Activated CD8-positive, alpha-beta T cell treated with anti-CD3 and anti-CD28 coated beads for 36 hours (primary cell): ENCODE data around the gene INTS2. TPM values are rescaled to one million over a fixed set of nuclear protein-coding genes. Genes with fewer than 3 reads are reported as not detected.
"Not testable (repeated sequence)": the region's sequence is repeated elsewhere in the genome, so short reads cannot be mapped to it uniquely, and the experiment has no call there.

Experiments used
- ATAC-seq: fragments of 200-7000 bp; cut with Tn5 transposase; one replicate; pipeline ENCODE4 v1.10.0; 2021; ENCODE audit warnings: mild to moderate bottlenecking, moderate library complexity
- CTCF ChIA-PET: fragments of 350-600 bp; sonication (Branson Sonifier 250); formaldehyde crosslinking; loops from one replicate; lab custom pipeline; 2021; ENCODE audit warnings: antibody characterized with exemption; lab: Charles Lee
- POLR2A ChIA-PET: fragments of 350-600 bp; sonication (Branson Sonifier 250); formaldehyde crosslinking; loops from one replicate; lab custom pipeline; 2021; ENCODE audit warnings: antibody characterized with exemption; lab: Charles Lee
- DNase-seq: peaks from one replicate; pipeline ENCODE4 v3.0.0-alpha.2; 2020
- H3K27ac Mint-ChIP-seq: one replicate; pipeline ENCODE4 v1.8.0; 2021; ENCODE audit warnings: mild to moderate bottlenecking, mixed read lengths
- H3K27me3 Mint-ChIP-seq: one replicate; pipeline ENCODE4 v1.8.0; 2021; ENCODE audit warnings: mixed read lengths
- H3K36me3 Mint-ChIP-seq: one replicate; pipeline ENCODE4 v1.8.0; 2021; ENCODE audit warnings: low read depth, mixed read lengths
- H3K4me1 Mint-ChIP-seq: one replicate; pipeline ENCODE4 v1.8.0; 2021; ENCODE audit warnings: low read depth, mixed read lengths
- H3K4me3 Mint-ChIP-seq: one replicate; pipeline ENCODE4 v1.8.0; 2021; ENCODE audit warnings: mild to moderate bottlenecking, moderate library complexity, mixed read lengths
- H3K9me3 Mint-ChIP-seq: one replicate; pipeline ENCODE4 v1.8.0; 2021; ENCODE audit warnings: mixed read lengths
- intact Hi-C: fragments of 100-400 bp; cut with micrococcal nuclease; formaldehyde crosslinking; loops from one replicate; pipeline ENCODE4 v1.10.0; 2022
- total RNA-seq, 2 experiments: library from RNA; stranded (reverse); gene quantifications; one replicate each; pipeline ENCODE4 v1.2.3, GENCODE V29; 2021
- TF ChIP-seq, protein P1 (sequence below): fragments of 200-600 bp; IDR thresholded peaks from one replicate; pipeline ENCODE4 v1.8.0; 2022; ENCODE audit warnings: antibody characterized with exemption, mild to moderate bottlenecking

The INTS2 gene
- total RNA-seq, 2 experiments from 2014 or later: 30.7 to 33.5 TPM

DNA sequence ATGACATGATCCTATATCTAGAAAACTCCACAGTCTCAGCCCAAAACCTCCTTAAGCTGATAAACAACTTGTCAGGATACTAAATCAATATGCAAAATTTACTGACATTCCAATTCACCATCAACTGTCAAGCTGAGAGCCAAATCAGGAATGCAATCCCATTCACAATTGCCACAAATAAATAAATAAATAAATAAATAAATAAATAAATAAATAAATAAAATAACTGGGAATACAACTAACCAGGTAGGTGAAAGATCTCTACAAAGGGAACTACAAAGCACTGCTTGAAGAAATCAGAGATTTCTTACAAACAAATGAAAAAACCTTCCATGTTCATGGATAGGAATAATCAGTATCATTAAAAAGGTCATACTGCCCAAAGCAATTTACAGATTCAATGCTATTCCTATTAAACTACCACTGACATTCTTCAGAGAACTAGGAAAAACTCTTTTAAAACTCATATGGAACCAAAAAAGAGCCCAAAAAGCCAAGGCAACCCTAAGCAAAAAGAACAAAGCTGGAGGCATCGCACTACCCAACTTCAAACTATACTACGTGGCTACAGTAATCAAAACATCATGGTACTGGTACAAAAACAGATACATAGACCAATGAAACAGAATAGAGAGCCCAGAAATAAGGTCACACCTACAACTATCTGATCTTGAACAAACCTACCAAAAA lies 102.2 kb downstream of the INTS2 start:
- Mint-ChIP-seq H3K27ac (no peak overlapping the region), H3K27me3 (no peaks in the 10 kb centered on the region), H3K9me3 (peaks cover 3% of the 10 kb centered on the region), H3K4me3 (no peak overlapping the region), H3K4me1 (no peaks in the 10 kb centered on the region), H3K36me3 (peaks cover 35% of the 10 kb centered on the region)
- no peak for DNase-seq
- CTCF ChIA-PET: no interaction called here
- intact Hi-C loops: no loop called here
- POLR2A ChIA-PET: no interaction called here
- TF ChIP-seq, protein P1, sequence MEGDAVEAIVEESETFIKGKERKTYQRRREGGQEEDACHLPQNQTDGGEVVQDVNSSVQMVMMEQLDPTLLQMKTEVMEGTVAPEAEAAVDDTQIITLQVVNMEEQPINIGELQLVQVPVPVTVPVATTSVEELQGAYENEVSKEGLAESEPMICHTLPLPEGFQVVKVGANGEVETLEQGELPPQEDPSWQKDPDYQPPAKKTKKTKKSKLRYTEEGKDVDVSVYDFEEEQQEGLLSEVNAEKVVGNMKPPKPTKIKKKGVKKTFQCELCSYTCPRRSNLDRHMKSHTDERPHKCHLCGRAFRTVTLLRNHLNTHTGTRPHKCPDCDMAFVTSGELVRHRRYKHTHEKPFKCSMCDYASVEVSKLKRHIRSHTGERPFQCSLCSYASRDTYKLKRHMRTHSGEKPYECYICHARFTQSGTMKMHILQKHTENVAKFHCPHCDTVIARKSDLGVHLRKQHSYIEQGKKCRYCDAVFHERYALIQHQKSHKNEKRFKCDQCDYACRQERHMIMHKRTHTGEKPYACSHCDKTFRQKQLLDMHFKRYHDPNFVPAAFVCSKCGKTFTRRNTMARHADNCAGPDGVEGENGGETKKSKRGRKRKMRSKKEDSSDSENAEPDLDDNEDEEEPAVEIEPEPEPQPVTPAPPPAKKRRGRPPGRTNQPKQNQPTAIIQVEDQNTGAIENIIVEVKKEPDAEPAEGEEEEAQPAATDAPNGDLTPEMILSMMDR: no peak
- no peak for ATAC-seq

DNA sequence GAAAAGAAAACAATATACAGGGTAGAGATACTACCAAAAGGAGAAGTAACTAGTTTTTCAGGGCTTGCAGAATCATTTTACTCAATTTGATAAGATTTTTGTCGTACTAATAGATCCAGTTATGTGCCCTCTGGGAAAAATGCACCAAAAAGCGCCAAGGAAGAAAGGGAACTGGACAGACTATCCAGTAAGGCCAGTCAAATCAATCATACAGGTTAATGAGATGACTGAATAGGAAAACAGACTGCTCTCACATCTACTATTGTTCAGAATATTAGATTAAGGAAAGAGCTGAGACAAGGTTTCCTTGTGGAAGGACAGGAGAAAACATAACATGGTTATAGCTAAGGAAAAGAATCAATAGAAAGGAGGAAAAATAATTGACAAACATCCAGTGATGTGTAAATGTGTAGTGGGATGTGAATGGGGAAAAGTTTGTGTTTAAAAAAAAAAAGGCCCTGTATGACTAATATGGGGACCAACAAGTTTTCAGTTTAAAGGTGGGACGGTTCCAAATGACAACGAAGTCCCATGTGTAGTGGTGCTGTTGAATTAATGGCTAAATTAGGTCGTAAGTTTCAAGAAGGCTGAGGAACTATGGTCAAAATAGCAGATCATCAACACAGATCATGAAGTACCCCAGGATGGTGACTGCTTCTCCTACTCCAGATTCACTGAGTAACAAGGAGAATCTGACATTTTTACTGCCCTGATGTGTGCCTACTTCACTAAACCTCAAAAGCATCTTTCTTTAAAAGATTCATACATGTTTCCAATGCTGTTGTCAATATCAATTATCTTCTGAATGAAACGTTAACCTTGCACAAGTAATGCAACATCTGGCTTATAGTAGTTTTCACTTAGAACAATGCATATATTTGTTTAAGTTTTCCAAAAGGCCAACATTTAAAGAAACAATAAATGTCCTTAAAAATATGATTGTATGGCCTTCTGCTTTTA lies 105.2 kb downstream of the INTS2 start:
- TF ChIP-seq, protein P1: no peak
- ATAC-seq (no peak), DNase-seq (no peak)
- Mint-ChIP-seq H3K27me3 (no peaks in the 10 kb centered on the region), H3K4me1 (no peaks in the 10 kb centered on the region), H3K27ac (no peak overlapping the region), H3K36me3 (peaks cover 38% of the 10 kb centered on the region), H3K9me3 (no peaks in the 10 kb centered on the region), H3K4me3 (no peak overlapping the region)
- intact Hi-C loops: no loop called here
- ChIA-PET POLR2A (no interaction called here), CTCF (no interaction called here)

DNA sequence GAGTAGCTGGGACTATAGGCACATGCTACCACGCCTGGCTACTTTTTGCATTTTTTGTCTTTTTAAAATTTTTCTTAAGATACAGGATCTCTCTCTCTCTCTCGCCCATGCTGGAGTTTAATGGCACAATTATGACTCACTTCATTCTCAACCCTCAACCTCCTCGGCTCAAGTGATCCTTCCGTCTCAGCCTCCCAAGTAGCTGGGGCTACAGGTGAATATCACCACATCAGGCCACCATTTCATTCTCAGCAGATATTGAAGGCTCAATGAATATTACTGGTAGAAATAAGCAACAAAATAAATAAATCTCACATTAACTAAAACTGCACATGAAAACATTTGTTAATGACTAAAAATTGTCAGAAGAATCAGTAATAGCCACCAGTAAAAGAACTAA lies 106.1 kb downstream of the INTS2 start:
- ATAC-seq (no peak), DNase-seq (no peak)
- Mint-ChIP-seq H3K27ac (no peak overlapping the region), H3K9me3 (no peaks in the 10 kb centered on the region), H3K4me1 (peaks cover 4% of the 10 kb centered on the region), H3K4me3 (no peak overlapping the region), H3K27me3 (no peaks in the 10 kb centered on the region), H3K36me3 (peaks cover 32% of the 10 kb centered on the region)
- intact Hi-C loops: no loop called here
- TF ChIP-seq, protein P1: no peak
- CTCF ChIA-PET: no interaction called here
- POLR2A ChIA-PET: no interaction called here

DNA sequence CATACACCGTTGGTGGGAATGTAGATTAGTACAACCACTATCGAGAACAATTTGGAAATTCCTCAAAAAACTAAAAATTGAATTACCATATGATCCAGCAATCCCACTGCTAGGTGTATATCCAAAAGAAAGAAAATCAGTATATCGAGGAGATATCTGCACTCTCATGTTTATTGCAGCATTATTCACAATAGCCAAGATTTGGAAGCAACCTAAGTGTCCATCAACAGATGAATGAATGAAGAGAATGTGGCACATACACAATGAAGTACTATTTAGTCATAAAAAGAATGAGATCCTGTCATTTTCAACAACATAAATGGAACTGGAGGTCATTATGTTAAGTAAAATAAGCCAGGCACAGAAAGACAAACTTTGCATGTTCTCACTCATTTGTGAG lies 108.5 kb downstream of the INTS2 start:
- H3K4me1 Mint-ChIP-seq, CTCF ChIA-PET, H3K27ac Mint-ChIP-seq, intact Hi-C loops, H3K4me3 Mint-ChIP-seq, POLR2A ChIA-PET, ATAC-seq, H3K27me3 Mint-ChIP-seq, H3K9me3 Mint-ChIP-seq, DNase-seq: not testable (repeated sequence)
- H3K36me3 Mint-ChIP-seq: peaks cover 20% of the 10 kb centered on the region

DNA sequence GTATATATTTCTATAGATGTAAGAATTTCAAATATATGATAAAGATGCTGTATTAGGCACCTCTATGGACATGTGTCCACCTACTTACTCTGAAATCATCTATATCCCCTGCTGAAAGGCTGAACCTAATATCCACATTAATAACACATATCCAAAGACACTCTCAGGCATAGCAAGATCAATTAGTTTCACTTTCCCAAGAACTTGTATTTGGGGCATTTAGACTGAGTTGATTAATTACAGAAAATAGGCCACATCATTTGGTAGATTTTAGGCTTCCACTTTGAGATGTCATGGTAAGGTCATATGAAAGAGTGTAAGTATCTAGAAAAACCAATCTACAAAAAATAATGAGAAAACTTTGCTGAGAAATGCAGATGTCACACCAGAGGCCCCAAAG lies 109.6 kb downstream of the INTS2 start:
- no peak for ATAC-seq
- intact Hi-C loops: no loop called here
- Mint-ChIP-seq H3K4me1 (peaks cover 7% of the 10 kb centered on the region), H3K9me3 (no peaks in the 10 kb centered on the region), H3K27ac (no peak overlapping the region), H3K36me3 (peaks cover 22% of the 10 kb centered on the region), H3K27me3 (no peaks in the 10 kb centered on the region), H3K4me3 (no peak overlapping the region)
- DNase-seq: no peak
- ChIA-PET POLR2A (no interaction called here), CTCF (no interaction called here)
- TF ChIP-seq, protein P1: no peak
